T-cell (primary cell): ENCODE results near the gene ANO1. TPM values are rescaled to one million over a fixed set of nuclear protein-coding genes. Genes with fewer than 3 reads are reported as not detected.

ENCODE experiments used
- ATAC-seq, 4 experiments: fragments of 200-7000 bp in 3 of 4; fragments of 150-1000 bp in 1 of 4; cut with Tn5 transposase; replicated peaks in 1 of 4; 1 replicate in 3 of 4; 2 replicates in 1 of 4; pipeline ENCODE4 v1.10.0; 2021; ENCODE audit warnings: moderate library complexity in 3 of 4, mild to moderate bottlenecking in 2 of 4, moderate number of reproducible peaks in 1 of 4
- CTCF ChIA-PET, 2 donors: fragments of 300-600 bp; sonication (Branson Sonifier 250); formaldehyde crosslinking; loops; one replicate each; lab custom pipeline; 2022; ENCODE audit warnings: antibody characterized with exemption in 2 of 2; lab: Charles Lee
- POLR2A ChIA-PET, 2 donors: fragments of 300-600 bp; sonication (Branson Sonifier 250); formaldehyde crosslinking; loops; one replicate each; lab custom pipeline; 2022; ENCODE audit warnings: antibody characterized with exemption in 2 of 2; lab: Charles Lee
- DNase-seq, 35 experiments: peaks; one replicate each; pipeline versions ENCODE4 v3.0.0 to v3.0.0-alpha.2; 2013 to 2023
- H3K27ac ChIP-seq: one replicate; pipeline ENCODE4 v1.5.1; 2013; ENCODE audit warnings: low read length
- H3K27me3 ChIP-seq, 2 experiments: replicated peaks in 1 of 2; 1 replicate in 1 of 2; 2 replicates in 1 of 2; pipeline versions ENCODE4 v1.6.1 to v1.7.0; 2013; ENCODE audit warnings: low read length in 1 of 2, mixed read lengths in 1 of 2; ENCODE audit not compliant: control insufficient read depth in 2 of 2, insufficient read depth in 2 of 2; ENCODE audit errors: extremely low read depth in 1 of 2
- H3K36me3 ChIP-seq, 2 donors: 1 replicate in 1 of 2; 2 replicates in 1 of 2; pipeline versions ENCODE4 v1.6.1 to v1.7.0; 2013; ENCODE audit warnings: low read length in 1 of 2; ENCODE audit not compliant: control insufficient read depth in 2 of 2, insufficient read depth in 1 of 2; ENCODE audit errors: extremely low read depth in 1 of 2
- H3K4me1 ChIP-seq, 2 experiments: 1 replicate in 1 of 2; 2 replicates in 1 of 2; pipeline versions ENCODE4 v1.6.1 to v1.7.0; 2013; ENCODE audit warnings: low read length in 2 of 2, mixed read lengths in 1 of 2; ENCODE audit not compliant: insufficient read depth in 2 of 2, control insufficient read depth in 1 of 2; ENCODE audit errors: extremely low read depth in 1 of 2
- H3K4me3 ChIP-seq, 2 donors: 1 replicate in 1 of 2; 2 replicates in 1 of 2; pipeline versions ENCODE4 v1.5.1 to v1.7.0; 2013; ENCODE audit warnings: mild to moderate bottlenecking in 2 of 2, low read length in 1 of 2, moderate library complexity in 1 of 2; ENCODE audit not compliant: control insufficient read depth in 1 of 2; ENCODE audit errors: extremely low read depth in 1 of 2
- H3K9me3 ChIP-seq: 2 replicates; pipeline ENCODE4 v1.7.0; 2013
- H3K27ac Mint-ChIP-seq, 2 donors: one replicate each; pipeline ENCODE4 v1.8.0; 2020 to 2021; ENCODE audit warnings: mild to moderate bottlenecking in 2 of 2, mixed read lengths in 2 of 2
- H3K27me3 Mint-ChIP-seq, 2 donors: one replicate each; pipeline ENCODE4 v1.8.0; 2021 to 2022; ENCODE audit warnings: mixed read lengths in 2 of 2
- H3K36me3 Mint-ChIP-seq: one replicate; pipeline ENCODE4 v1.8.0; 2021; ENCODE audit warnings: mixed read lengths
- H3K4me1 Mint-ChIP-seq, 3 donors: one replicate each; pipeline ENCODE4 v1.8.0; 2020 to 2022; ENCODE audit warnings: mixed read lengths in 3 of 3, mild to moderate bottlenecking in 1 of 3
- H3K4me3 Mint-ChIP-seq, 3 donors: one replicate each; pipeline ENCODE4 v1.8.0; 2020 to 2022; ENCODE audit warnings: mild to moderate bottlenecking in 3 of 3, mixed read lengths in 3 of 3, moderate library complexity in 3 of 3
- H3K9me3 Mint-ChIP-seq, 3 donors: one replicate each; pipeline ENCODE4 v1.8.0; 2020 to 2022; ENCODE audit warnings: mixed read lengths in 3 of 3
- WGBS: methylation state at CpG from one replicate; pipeline ENCODE4 v1.1.5; 2013; ENCODE audit warnings: missing lambda C conversion rate; ENCODE audit not compliant: insufficient coverage; 5-methylcytosine and 5-hydroxymethylcytosine counted together
- total RNA-seq, 35 experiments: library from RNA in 6 of 35; stranded (reverse) in 6 of 35; fragments of 120-200 nt in 1 of 35; gene quantifications; one replicate each; pipeline versions ENCODE4 v1.2.1 to v1.2.4 and lab custom pipeline; 2013 to 2026

The ANO1 gene
- total RNA-seq, 5 donors from 2014 or later (not counting 1 experiment from before 2014, with no cell fraction given), result 0.19 to 0.38 (median 0.33) TPM; not detected in 2

DNA sequence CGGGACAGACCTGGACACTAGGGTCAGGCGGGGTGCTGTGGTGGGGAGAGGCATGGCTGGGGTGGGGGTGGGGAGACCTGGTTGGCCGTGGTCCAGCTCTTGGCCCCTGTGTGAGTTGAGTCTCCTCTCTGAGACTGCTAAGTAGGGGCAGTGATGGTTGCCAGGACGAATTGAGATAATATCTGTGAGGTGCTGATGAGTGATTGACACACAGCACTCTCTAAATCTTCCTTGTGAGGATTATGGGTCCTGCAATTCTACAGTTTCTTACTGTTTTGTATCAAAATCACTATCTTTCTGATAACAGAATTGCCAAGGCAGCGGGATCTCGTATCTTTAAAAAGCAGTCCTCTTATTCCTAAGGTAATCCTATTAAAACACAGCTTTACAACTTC lies 128.9 kb downstream of the ANO1 start:
- H3K36me3 ChIP-seq, result peaks cover 14 to 46% of the 10 kb centered on the region in 2 donors
- H3K4me1 ChIP-seq, result peaks cover 15 to 53% of the 10 kb centered on the region in 2 experiments
- Mint-ChIP-seq H3K36me3 (peaks cover 40% of the 10 kb centered on the region), H3K27me3 (no peaks in the 10 kb centered on the region), H3K4me1 (peaks cover 63 to 67% (median 64%) of the 10 kb centered on the region in 3 donors), H3K4me3 (no peak overlapping the region), H3K27ac (no peak overlapping the region), H3K9me3 (no peaks in the 10 kb centered on the region)
- no peaks in the 10 kb centered on the region for H3K27me3 ChIP-seq
- POLR2A ChIA-PET, result interaction anchor here in 1 of 2 donors (0.6 kb wide), 1 partner anchor 901 kb away, joined by 3 read pairs; no protein-coding TSS in a partner anchor
- no peak overlapping the region for H3K27ac ChIP-seq
- ATAC-seq (no peak), DNase-seq (no peak)
- WGBS, result 100% methylated on average over 2 of the region's 6 CpGs
- no peak overlapping the region for H3K4me3 ChIP-seq
- CTCF ChIA-PET, result interaction anchor here in 1 of 2 donors (0.5 kb wide), 1 partner anchor 61 kb away, joined by 3 read pairs; no protein-coding TSS in a partner anchor
- H3K9me3 ChIP-seq, result no peaks in the 10 kb centered on the region

DNA sequence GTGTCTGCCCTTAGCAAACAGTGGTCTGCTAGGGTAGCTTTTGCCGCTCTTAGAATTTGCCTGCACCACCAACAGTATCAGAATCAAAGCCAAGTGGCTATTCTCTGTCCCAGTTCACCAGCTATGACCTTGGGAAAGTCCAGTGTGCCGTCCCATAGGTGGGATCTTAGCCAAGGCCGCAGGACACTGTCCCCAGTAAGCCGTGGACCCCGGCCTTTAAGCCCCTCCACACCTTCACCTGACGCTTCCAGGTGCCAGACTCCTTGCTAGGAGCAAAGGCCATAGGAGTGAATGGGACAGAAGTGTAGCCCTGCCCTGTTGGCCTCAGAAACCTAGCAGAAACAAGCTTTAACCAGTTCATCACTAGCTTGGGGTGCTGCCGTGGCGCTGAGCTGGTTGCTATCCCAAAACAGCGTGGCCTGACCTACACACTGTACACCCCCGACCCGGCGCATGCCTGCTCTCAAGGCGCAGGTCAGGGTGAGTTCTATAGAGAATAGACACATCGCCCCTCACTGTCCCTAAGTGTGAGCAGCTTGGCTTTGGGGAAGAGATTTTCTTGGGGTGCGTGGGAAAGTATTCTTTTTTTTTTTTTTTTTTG lies 129.5 kb downstream of the ANO1 start:
- Mint-ChIP-seq H3K4me1 (peaks cover 60 to 65% (median 60%) of the 10 kb centered on the region in 3 donors), H3K9me3 (no peaks in the 10 kb centered on the region), H3K4me3 (no peak overlapping the region), H3K27me3 (no peaks in the 10 kb centered on the region), H3K27ac (no peak overlapping the region), H3K36me3 (peaks cover 40% of the 10 kb centered on the region)
- Histone ChIP-seq H3K36me3 (peaks cover 14 to 46% of the 10 kb centered on the region in 2 donors), H3K9me3 (no peaks in the 10 kb centered on the region), H3K27ac (no peak overlapping the region), H3K4me1 (peaks cover 15 to 47% of the 10 kb centered on the region in 2 experiments), H3K4me3 (no peak overlapping the region), H3K27me3 (no peaks in the 10 kb centered on the region)
- DNase-seq (no peak), ATAC-seq (no peak)
- WGBS, result no CpG with 5 or more reads among the region's 15 CpGs
- CTCF ChIA-PET, result interaction anchor here in 1 of 2 donors (0.5 kb wide), 1 partner anchor 60 kb away, joined by 3 read pairs; no protein-coding TSS in a partner anchor
- POLR2A ChIA-PET, result interaction anchor here (0.5 to 0.6 kb wide), 2 partner anchors 902 to 1747 kb away, joined by 3 to 4 read pairs; partner anchors contain the start of gene PPP6R3 (in 1 of the 2)

DNA sequence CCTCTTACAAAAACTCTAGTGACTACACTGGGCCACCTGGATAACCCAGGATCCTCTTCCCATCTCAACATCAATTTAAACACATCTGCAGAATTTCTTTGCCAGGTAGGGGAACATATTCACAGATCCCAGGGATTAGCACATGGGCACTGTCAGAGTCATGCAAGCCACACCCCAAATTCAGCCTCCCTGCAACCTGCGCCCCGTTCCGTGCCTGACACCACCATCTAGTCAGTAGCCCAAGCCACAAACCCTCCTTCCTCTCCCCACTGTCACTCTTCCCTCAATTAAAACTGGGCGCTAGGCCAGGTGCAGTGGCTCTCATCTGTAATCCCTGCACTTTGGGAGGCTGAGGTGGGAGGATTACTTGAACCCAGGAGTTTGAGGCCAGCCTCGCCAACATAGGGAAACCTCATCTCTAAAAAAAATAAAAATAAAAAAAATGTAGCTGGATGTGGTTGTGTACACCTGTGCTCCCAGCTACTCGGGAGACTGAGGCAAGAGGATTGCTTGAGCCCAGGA lies 131.3 kb downstream of the ANO1 start:
- ATAC-seq (no peak), DNase-seq (no peak)
- WGBS, result no CpG with 5 or more reads among the region's 6 CpGs
- Mint-ChIP-seq H3K36me3 (peaks cover 38% of the 10 kb centered on the region), H3K27me3 (no peaks in the 10 kb centered on the region), H3K9me3 (no peaks in the 10 kb centered on the region), H3K4me1 (peaks cover 53 to 54% (median 53%) of the 10 kb centered on the region in 3 donors), H3K27ac (no peak overlapping the region), H3K4me3 (no peak overlapping the region)
- H3K36me3 ChIP-seq, result peaks cover 14 to 46% of the 10 kb centered on the region in 2 donors
- ChIA-PET CTCF (interaction anchor here in 1 of 2 donors (0.6 kb wide), 1 partner anchor 12 kb away, joined by 4 read pairs; no protein-coding TSS in a partner anchor), POLR2A (no interaction called here)
- peaks cover 9 to 38% of the 10 kb centered on the region in 2 experiments for H3K4me1 ChIP-seq
- no peaks in the 10 kb centered on the region for H3K27me3 ChIP-seq
- no peak overlapping the region for H3K4me3 ChIP-seq
- no peak overlapping the region for H3K27ac ChIP-seq
- H3K9me3 ChIP-seq, result no peaks in the 10 kb centered on the region

DNA sequence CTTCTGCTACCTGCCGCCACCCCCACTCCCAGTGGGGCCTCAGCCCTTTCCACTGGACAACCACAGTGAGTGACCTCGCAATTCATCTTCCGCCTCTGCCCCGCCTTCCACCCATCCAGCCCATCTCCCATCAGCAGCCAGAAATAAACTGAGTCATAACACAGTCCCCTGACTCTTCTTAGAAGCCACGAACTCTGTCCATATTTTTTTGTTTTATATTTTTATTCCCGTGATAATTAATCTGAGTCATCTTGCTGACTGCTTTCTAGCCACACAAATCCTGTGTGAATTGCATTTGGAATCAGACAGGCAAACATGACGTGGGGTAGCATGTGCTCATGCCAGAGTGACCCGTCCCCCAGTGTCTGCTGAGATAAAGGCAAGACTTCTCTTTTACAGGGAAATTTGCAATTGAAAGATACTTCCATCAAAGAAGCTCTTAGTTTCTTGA lies 132.0 kb downstream of the ANO1 start:
- WGBS, result 100% methylated on average over 2 of the region's 8 CpGs
- peaks cover 5 to 31% of the 10 kb centered on the region in 2 experiments for H3K4me1 ChIP-seq
- H3K9me3 ChIP-seq, result no peaks in the 10 kb centered on the region
- no peak overlapping the region for H3K4me3 Mint-ChIP-seq
- POLR2A ChIA-PET, result no interaction called here
- peak overlapping the region; percentile 60 to 82 for H3K27ac Mint-ChIP-seq
- ATAC-seq (no peak), DNase-seq (no peak)
- peaks cover 46 to 48% (median 47%) of the 10 kb centered on the region in 3 donors for H3K4me1 Mint-ChIP-seq
- peaks cover 14 to 44% of the 10 kb centered on the region in 2 donors for H3K36me3 ChIP-seq
- H3K27me3 ChIP-seq, result no peaks in the 10 kb centered on the region
- CTCF ChIA-PET, result no interaction called here
- H3K27ac ChIP-seq, result no peak overlapping the region
- H3K27me3 Mint-ChIP-seq, result no peaks in the 10 kb centered on the region
- H3K9me3 Mint-ChIP-seq, result no peaks in the 10 kb centered on the region
- H3K4me3 ChIP-seq, result no peak overlapping the region
- peaks cover 32% of the 10 kb centered on the region for H3K36me3 Mint-ChIP-seq

DNA sequence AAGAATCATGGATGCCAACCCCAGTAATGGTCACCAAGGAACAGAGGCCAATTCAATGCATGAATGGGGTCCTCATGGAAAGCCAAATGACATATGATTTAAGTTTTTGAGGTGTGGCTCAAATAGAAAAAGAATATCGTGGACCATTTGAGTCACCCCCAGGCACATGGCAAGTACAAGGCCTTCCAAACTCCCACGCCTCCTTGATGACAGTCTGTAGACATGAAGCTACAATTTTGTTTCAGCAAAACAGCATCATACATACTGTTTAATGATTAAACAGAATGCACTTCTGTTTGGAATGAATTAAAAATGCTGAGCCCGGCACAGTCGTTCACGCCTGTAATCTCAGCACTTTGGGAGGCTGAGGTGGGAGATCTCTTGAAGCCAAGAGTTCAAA lies 132.4 kb downstream of the ANO1 start:
- H3K9me3 ChIP-seq, result no peaks in the 10 kb centered on the region
- peaks cover 1 to 27% of the 10 kb centered on the region in 2 experiments for H3K4me1 ChIP-seq
- ChIA-PET CTCF (no interaction called here), POLR2A (no interaction called here)
- H3K36me3 Mint-ChIP-seq, result peaks cover 32% of the 10 kb centered on the region
- DNase-seq (no peak), ATAC-seq (no peak)
- H3K27ac ChIP-seq, result no peak overlapping the region
- no peaks in the 10 kb centered on the region for H3K9me3 Mint-ChIP-seq
- no peak overlapping the region for H3K27ac Mint-ChIP-seq
- peaks cover 42 to 43% (median 42%) of the 10 kb centered on the region in 3 donors for H3K4me1 Mint-ChIP-seq
- no CpG with 5 or more reads among the region's 5 CpGs for WGBS
- peaks cover 12 to 39% of the 10 kb centered on the region in 2 donors for H3K36me3 ChIP-seq
- no peak overlapping the region for H3K4me3 Mint-ChIP-seq
- no peaks in the 10 kb centered on the region for H3K27me3 Mint-ChIP-seq
- no peaks in the 10 kb centered on the region for H3K27me3 ChIP-seq
- H3K4me3 ChIP-seq, result no peak overlapping the region

DNA sequence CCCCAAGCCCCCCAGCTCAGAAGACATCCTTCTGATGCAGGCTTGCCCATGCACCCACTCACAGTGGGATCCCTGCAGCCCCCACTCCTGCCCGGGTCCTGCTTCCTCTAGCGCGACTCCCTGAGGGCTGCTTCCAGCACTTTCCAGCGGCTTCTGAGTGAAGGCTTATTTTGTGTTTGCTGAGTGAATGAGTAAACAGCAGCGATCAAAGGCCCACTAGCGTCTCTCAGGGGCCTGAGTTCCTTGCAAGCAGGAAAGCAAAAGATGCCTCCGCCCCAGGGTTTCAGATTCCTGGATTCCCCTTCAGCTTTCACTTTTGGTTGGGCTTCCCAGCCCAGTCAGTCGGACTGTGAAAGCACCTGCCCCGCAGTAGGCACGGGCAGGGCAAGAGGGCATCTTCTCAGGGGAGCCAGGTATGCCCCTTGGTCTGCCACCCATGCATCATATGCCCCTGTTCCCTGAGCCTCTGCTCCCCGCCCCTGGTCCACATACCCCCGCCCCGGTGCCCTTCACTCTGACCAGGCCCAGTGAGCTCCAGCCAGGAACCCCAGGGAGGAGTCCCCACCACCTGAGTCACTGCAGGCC lies 134.2 kb downstream of the ANO1 start:
- Histone ChIP-seq H3K27me3 (no peaks in the 10 kb centered on the region), H3K36me3 (peaks cover 6 to 22% of the 10 kb centered on the region in 2 donors), H3K27ac (no peak overlapping the region), H3K9me3 (no peaks in the 10 kb centered on the region), H3K4me1 (peaks cover 0 to 16% of the 10 kb centered on the region in 2 experiments), H3K4me3 (no peak overlapping the region)
- peaks cover under 1 to 2% of the 10 kb centered on the region in 2 donors for H3K27me3 Mint-ChIP-seq
- POLR2A ChIA-PET, result no interaction called here
- H3K9me3 Mint-ChIP-seq, result no peaks in the 10 kb centered on the region
- peaks cover 25 to 29% (median 26%) of the 10 kb centered on the region in 3 donors for H3K4me1 Mint-ChIP-seq
- CTCF ChIA-PET, result no interaction called here
- ATAC-seq (no peak), DNase-seq (no peak)
- H3K4me3 Mint-ChIP-seq, result no peak overlapping the region
- 80% methylated on average over 9 of the region's 13 CpGs for WGBS
- H3K27ac Mint-ChIP-seq, result no peak overlapping the region
- peaks cover 20% of the 10 kb centered on the region for H3K36me3 Mint-ChIP-seq
